GM10847 (cell line): ENCODE measurements around the gene NTRK3.

Source experiments
- POLR2A ChIP-seq: IDR thresholded peaks from 2 replicates; pipeline ENCODE4 v1.6.1; 2011; ENCODE audit not compliant: insufficient read length; ENCODE audit errors: extremely low read depth

The NTRK3 gene

GRCh38 chr15:88220443-88221335 lies 35.9 kb downstream of the NTRK3 start:
- TF ChIP-seq POLR2A: no peak

GRCh38 chr15:88219623-88220022 lies 36.9 kb downstream of the NTRK3 start:
- TF ChIP-seq POLR2A: no peak

- TF ChIP-seq POLR2A: no peak
Measured at GRCh38 chr15:88218557-88219221, 37.9 kb downstream of the NTRK3 start.

- TF ChIP-seq POLR2A: no peak
Measured at GRCh38 chr15:88215066-88215648, 41.4 kb downstream of the NTRK3 start.

DNA sequence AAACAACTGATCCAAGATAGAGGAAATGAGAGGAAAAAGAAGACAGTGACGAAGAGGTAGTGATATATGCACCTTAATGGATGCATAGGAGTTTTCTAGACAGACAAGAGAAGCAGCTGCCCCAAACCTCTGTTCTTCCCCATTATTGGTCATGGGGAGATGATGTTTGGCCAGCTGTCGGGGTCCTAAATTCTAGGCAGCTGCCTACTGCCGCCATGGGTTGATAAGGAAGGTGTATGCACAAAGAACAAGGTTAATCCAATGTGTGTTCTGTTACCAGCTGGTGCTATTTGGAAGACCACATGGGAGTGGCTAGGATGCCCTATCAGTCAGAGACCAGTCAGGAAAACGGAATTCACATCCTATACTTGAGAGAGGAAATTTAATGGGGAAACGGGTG lies 47.4 kb downstream of the NTRK3 start:
- no peak for TF ChIP-seq POLR2A

DNA sequence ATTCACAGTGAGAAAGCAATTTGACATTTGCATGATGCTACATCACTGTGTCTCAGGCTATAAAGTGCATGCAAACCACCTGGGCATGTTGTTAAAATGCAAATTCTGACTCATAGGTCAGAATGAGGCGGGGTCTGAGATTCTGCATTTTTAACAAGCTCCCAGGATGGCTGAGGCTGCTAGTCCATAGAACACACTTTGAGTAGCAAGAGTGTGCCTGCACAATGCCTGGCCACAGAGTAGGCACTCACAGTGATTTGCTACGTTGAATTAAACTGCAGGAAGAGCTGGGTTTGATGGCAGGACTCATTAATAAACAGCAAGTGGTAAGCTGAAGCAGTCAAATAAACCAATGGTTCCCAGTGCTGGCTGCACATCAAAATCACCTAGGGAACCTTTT lies 48.1 kb downstream of the NTRK3 start:
- TF ChIP-seq POLR2A: no peak

GRCh38 chr15:88207565-88207964 lies 49.0 kb downstream of the NTRK3 start:
- TF ChIP-seq POLR2A: no peak

DNA sequence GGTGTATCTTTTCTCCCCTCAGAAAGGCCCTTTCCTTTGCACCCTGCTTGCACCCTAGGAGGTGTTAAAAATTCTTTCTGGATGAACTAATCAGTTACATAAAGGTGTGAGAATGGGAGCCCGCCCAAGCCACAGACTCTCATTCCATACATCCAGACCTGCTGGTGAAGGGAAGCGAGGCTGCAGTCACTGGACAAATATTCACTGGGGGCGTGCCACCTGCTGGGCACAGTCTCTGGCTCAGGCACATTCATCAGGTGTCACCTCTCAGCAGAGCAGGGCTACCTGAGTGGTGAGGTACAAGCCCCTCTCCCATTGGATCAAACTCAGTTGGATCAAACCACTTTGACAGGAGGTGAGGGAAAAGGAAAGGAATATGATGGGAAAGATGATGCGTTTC lies 52.0 kb downstream of the NTRK3 start:
- TF ChIP-seq POLR2A: no peak

DNA sequence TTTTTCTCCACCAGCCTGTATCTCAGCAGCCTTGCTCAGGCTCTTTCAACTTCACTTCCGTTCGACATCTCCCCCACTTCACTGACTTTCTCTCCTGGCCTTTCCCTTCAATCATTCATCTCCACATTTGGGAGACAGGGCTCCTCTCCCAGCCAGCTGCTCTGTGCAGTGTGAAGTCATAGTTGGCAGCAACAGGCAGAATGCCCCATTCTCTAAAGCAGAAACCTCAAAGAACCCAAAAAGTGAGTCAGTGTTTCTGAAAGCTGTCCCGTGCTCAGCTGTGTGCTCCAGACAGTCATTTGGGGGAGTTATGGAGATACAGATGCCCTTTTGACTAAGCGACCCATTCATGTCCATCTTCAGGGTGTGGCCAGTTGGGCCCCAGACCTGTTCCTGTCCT lies 54.3 kb downstream of the NTRK3 start:
- no peak for TF ChIP-seq POLR2A

GRCh38 chr15:88201207-88201606 lies 55.3 kb downstream of the NTRK3 start:
- TF ChIP-seq POLR2A: no peak

DNA sequence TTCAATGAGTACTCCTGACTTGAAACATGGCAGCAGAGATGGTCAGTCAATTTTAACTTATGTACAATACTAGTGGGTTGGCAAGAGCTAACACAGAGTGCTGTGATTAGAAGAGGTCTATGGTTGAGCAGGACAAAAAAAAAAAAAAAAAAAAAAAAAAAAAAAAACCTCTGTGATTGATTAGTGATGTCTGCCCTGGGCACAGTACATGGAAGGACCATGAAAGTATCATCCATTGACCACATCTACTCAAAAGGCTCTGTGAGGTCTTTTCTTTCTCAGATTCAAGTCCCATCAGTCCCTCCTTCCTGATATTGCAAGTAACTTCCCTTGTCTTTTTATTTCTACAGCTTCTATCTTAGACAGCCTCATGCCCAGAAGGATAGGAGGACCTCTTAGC lies 59.6 kb downstream of the NTRK3 start:
- no peak for TF ChIP-seq POLR2A

GRCh38 chr15:88194162-88194561 lies 62.4 kb downstream of the NTRK3 start:
- no peak for TF ChIP-seq POLR2A

DNA sequence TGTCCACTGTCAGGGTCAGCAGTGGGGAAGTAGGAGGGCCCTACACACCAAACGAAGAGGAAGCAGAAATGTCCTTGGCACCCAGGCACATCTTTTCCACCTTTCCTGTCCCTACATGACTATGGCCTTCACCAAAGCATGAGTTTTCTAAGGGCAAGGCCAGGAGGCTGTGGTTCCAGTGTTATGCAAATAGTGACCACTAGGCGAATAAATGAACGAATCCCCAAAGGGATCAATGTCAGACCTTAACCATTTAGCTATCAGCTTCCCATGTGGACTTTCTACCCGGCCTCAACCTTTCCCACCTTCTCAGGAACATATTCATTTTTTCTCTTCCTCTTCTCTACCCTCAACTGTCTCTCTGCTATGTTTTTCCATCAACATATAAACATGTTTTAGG lies 63.1 kb downstream of the NTRK3 start:
- no peak for TF ChIP-seq POLR2A

GRCh38 chr15:88191812-88192165 lies 64.8 kb downstream of the NTRK3 start:
- no peak for TF ChIP-seq POLR2A

GRCh38 chr15:88190232-88190631 lies 66.3 kb downstream of the NTRK3 start:
- TF ChIP-seq POLR2A: no peak

DNA sequence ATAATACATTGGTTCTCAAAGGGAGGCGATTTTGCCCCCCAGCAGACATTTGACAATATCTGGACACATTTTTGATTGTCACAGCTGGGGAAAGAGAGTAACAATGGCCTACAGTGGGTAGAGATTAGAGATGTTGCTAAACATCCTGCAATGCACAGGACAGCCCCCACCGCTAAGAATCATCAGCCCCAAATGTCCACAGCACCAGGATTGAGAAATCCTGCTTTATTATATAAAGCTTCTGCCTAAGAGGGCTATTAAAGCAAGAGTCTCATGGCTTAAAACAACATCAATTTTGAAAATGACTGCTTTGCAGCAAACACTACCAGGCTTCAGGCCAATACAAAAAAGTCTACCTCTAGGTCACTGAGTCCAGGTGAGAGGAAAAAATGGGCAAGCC lies 68.2 kb downstream of the NTRK3 start:
- no peak for TF ChIP-seq POLR2A
